HTR-8/SVneo (cell line): ENCODE results near the gene ACOT12.
"Not testable (repeated sequence)": the region's sequence is repeated elsewhere in the genome, so short reads cannot be mapped to it uniquely, and the experiment has no call there.

ENCODE experiments used
- DNase-seq: peaks from one replicate; pipeline ENCODE4 v3.0.0; 2011; ENCODE audit warnings: low spot score, mixed read lengths; ENCODE audit not compliant: insufficient read length
- FAIRE-seq: peaks from 2 replicates; lab custom pipeline; 2011; peaks lifted over from hg19 to GRCh38; lab: Jason Lieb, UNC

Gene ACOT12

GRCh38 chr5:81393783-81394718 lies at the start of gene ACOT12:
Gene ACOT12 (minus strand): TSS chr5:81394134. CDS start chr5:81394114, 20 bp downstream.
- DNase-seq = no peak

GRCh38 chr5:81435023-81435422 lies 41.1 kb upstream of the ACOT12 start:
- FAIRE-seq (no peak), DNase-seq (no peak)

More at GRCh38 chr5:81393783-81394718, at the start of gene ACOT12:
- no peak for FAIRE-seq

GRCh38 chr5:81429985-81430384 lies 36.1 kb upstream of the ACOT12 start:
- FAIRE-seq (no peak), DNase-seq (no peak)

- FAIRE-seq (no peak), DNase-seq (no peak)
Measured at GRCh38 chr5:81429363-81429762, 35.4 kb upstream of the ACOT12 start.

- no peak for FAIRE-seq
- no peak for DNase-seq
Measured at GRCh38 chr5:81428861-81429260, 34.9 kb upstream of the ACOT12 start.

- no peak for DNase-seq
- FAIRE-seq = no peak
Measured at GRCh38 chr5:81428446-81428845, 34.5 kb upstream of the ACOT12 start.

GRCh38 chr5:81427566-81427965 lies 33.6 kb upstream of the ACOT12 start:
- no peak for DNase-seq

GRCh38 chr5:81426359-81427030 lies 32.6 kb upstream of the ACOT12 start:
- no peak for DNase-seq
- FAIRE-seq = no peak

More at GRCh38 chr5:81427566-81427965, 33.6 kb upstream of the ACOT12 start:
- FAIRE-seq = no peak

- peak; percentile 17 for DNase-seq
Measured at GRCh38 chr5:81425569-81425968, 31.6 kb upstream of the ACOT12 start.

GRCh38 chr5:81424728-81425127 lies 30.8 kb upstream of the ACOT12 start:
- DNase-seq (no peak), FAIRE-seq (no peak)

More at GRCh38 chr5:81425569-81425968, 31.6 kb upstream of the ACOT12 start:
- no peak for FAIRE-seq

- DNase-seq (peak; percentile 41), FAIRE-seq (peak; percentile 88)
Measured at GRCh38 chr5:81422671-81423070, 28.7 kb upstream of the ACOT12 start.

- FAIRE-seq (peak; percentile 67), DNase-seq (peak; percentile 63)
Measured at GRCh38 chr5:81420039-81420667, 26.2 kb upstream of the ACOT12 start.

GRCh38 chr5:81418606-81419005 lies 24.7 kb upstream of the ACOT12 start:
- FAIRE-seq = no peak

GRCh38 chr5:81417052-81417451 lies 23.1 kb upstream of the ACOT12 start:
- no peak for FAIRE-seq
- DNase-seq = no peak

More at GRCh38 chr5:81418606-81419005, 24.7 kb upstream of the ACOT12 start:
- DNase-seq = no peak

GRCh38 chr5:81409896-81410295 lies 16.0 kb upstream of the ACOT12 start:
- DNase-seq (no peak), FAIRE-seq (no peak)

- FAIRE-seq (no peak), DNase-seq (no peak)
Measured at GRCh38 chr5:81409361-81409760, 15.4 kb upstream of the ACOT12 start.

- FAIRE-seq (no peak), DNase-seq (no peak)
Measured at GRCh38 chr5:81408496-81408895, 14.6 kb upstream of the ACOT12 start.

- not testable (repeated sequence) for FAIRE-seq, DNase-seq
Measured at GRCh38 chr5:81407811-81408210, 13.9 kb upstream of the ACOT12 start.

- DNase-seq (no peak), FAIRE-seq (no peak)
Measured at GRCh38 chr5:81405126-81405891, 11.4 kb upstream of the ACOT12 start.
